ENCODE data around the gene ADAM10. TPM values are rescaled to one million over a fixed set of nuclear protein-coding genes. Genes with fewer than 3 reads are reported as not detected.
A peak's percentile ranks its signal among the peaks of the same experiment; 100 is the strongest.

Gene ADAM10
- total RNA-seq, 1 experiment from 2014 or later = 474 TPM

DNA sequence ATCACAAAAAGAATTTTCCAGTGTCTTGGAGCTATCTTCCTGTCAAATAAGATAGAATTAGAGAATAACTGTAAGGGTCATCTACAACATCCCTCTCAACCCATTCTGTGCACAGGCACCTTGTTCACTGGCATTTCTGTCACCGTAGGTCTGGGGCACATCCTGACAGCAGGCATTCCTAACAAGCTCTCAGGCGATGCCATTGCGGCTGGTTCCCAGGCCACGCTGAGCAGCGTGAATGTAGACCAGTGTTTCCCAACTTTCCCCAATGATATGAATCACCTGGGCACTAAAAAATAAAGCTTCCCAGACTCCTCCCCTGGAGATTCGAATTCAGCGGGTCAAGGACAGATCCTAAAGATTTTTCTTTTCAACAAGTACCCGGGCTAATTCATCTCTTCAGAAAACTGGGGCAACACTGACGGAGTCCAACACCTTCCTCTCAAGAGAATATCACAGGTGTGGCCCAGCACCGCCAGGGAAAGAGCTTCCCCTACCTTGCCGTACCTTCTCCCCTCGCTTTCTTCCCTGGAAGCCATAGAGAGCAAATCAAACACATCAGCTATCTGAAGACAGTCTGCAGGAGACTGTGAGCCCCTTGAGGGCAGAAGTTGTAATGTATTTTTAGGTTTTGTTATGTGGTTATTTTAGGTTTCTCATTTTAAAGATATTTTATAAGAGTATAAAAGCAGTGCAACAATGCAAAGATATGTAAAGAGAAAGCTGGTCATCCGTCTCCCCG, 174.3 kb downstream of the ADAM10 start:
- DNase-seq = no peak
- H3K27me3 Mint-ChIP-seq (ENCODE audit: unreplicated experiment) = no peaks in the 10 kb centered on the region
- BruUV-seq (replicated peaks) = no TSS peak
- H3K36me3 Mint-ChIP-seq (ENCODE audit: insufficient read depth, unreplicated experiment) = peaks cover 7% of the 10 kb centered on the region
- peaks cover 12% of the 10 kb centered on the region for H3K4me1 Mint-ChIP-seq (ENCODE audit: low read depth, unreplicated experiment)
- TF ChIP-seq, protein P1, sequence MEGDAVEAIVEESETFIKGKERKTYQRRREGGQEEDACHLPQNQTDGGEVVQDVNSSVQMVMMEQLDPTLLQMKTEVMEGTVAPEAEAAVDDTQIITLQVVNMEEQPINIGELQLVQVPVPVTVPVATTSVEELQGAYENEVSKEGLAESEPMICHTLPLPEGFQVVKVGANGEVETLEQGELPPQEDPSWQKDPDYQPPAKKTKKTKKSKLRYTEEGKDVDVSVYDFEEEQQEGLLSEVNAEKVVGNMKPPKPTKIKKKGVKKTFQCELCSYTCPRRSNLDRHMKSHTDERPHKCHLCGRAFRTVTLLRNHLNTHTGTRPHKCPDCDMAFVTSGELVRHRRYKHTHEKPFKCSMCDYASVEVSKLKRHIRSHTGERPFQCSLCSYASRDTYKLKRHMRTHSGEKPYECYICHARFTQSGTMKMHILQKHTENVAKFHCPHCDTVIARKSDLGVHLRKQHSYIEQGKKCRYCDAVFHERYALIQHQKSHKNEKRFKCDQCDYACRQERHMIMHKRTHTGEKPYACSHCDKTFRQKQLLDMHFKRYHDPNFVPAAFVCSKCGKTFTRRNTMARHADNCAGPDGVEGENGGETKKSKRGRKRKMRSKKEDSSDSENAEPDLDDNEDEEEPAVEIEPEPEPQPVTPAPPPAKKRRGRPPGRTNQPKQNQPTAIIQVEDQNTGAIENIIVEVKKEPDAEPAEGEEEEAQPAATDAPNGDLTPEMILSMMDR (IDR thresholded peaks at IDR 0.05; ENCODE audit: unreplicated experiment) = no peak
- CTCF ChIA-PET = interaction anchor here (0.6 to 1.3 kb wide), 6 partner anchors 8 to 373 kb away, joined by 3 to 6 read pairs (median 4); no protein-coding TSS in a partner anchor
- H3K27ac Mint-ChIP-seq (ENCODE audit: unreplicated experiment) = peak overlapping the region; percentile 79
- peaks cover 4% of the 10 kb centered on the region for H3K9me3 Mint-ChIP-seq (ENCODE audit: low read depth, unreplicated experiment)
- no peak overlapping the region for H3K4me3 Mint-ChIP-seq (ENCODE audit: low read depth, unreplicated experiment)
- intact Hi-C loops (cut with micrococcal nuclease; ENCODE audit: unreplicated experiment) = no loop called here

DNA sequence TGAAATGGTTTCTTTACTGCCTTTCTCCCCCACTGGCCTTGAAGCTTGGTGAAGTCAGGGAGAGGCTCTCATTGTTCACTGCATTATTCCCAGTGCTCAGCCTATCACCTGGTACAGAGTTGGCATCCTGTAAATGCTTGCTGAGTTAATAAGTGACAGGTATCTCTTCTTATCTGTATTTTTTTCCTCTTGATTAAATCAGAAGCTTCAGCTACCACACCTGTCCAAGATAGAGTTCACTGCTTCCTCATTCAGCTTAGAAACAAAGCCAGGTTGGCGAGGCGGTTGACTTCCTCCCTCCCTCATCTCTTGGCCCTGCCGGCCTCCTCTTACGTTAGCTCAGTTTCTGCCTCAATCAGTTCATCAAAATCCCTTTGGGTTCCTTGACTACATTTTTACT, 174.9 kb downstream of the ADAM10 start:
- no peak for DNase-seq
- Mint-ChIP-seq H3K4me1 (ENCODE audit: low read depth, unreplicated experiment) (peaks cover 12% of the 10 kb centered on the region), H3K27ac (ENCODE audit: unreplicated experiment) (peak overlapping the region; percentile 79), H3K4me3 (ENCODE audit: low read depth, unreplicated experiment) (no peak overlapping the region), H3K27me3 (ENCODE audit: unreplicated experiment) (no peaks in the 10 kb centered on the region), H3K36me3 (ENCODE audit: insufficient read depth, unreplicated experiment) (peaks cover 7% of the 10 kb centered on the region), H3K9me3 (ENCODE audit: low read depth, unreplicated experiment) (peaks cover 4% of the 10 kb centered on the region)
- no TSS peak for BruUV-seq (replicated peaks)
- intact Hi-C loops (cut with micrococcal nuclease; ENCODE audit: unreplicated experiment) = no loop called here
- CTCF ChIA-PET = interaction anchor here (0.6 to 1.3 kb wide), 6 partner anchors 9 to 372 kb away, joined by 3 to 6 read pairs (median 4); no protein-coding TSS in a partner anchor
- TF ChIP-seq, protein P1 (IDR thresholded peaks at IDR 0.05; ENCODE audit: unreplicated experiment) = no peak

DNA sequence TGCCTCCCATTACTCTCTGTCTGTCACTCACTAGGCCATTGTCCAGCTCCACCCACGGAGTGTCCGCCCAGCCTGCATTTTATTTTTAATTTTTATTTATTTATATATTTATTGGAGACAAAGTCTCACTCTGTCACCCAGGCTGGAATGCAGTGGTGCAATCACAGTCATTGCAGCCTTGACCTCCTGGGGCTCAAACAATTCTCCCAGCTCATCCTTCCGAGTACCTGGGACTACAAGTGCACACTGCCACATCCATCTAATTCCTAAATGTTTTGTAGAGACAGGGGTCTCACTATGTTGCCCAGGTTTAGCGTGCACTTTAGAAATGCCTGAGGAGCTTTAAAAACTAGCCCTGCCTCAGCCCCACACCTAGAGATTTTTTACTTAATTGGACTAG, 176.2 kb downstream of the ADAM10 start:
- TF ChIP-seq, protein P1 (IDR thresholded peaks at IDR 0.05; ENCODE audit: unreplicated experiment) = no peak
- H3K27ac Mint-ChIP-seq (ENCODE audit: unreplicated experiment) = no peak overlapping the region
- CTCF ChIA-PET = interaction anchor here (0.7 to 1.2 kb wide), 2 partner anchors 10 to 42 kb away, joined by 3 to 7 read pairs; no protein-coding TSS in a partner anchor
- peaks cover 4% of the 10 kb centered on the region for H3K9me3 Mint-ChIP-seq (ENCODE audit: low read depth, unreplicated experiment)
- H3K27me3 Mint-ChIP-seq (ENCODE audit: unreplicated experiment) = no peaks in the 10 kb centered on the region
- peaks cover 7% of the 10 kb centered on the region for H3K36me3 Mint-ChIP-seq (ENCODE audit: insufficient read depth, unreplicated experiment)
- H3K4me1 Mint-ChIP-seq (ENCODE audit: low read depth, unreplicated experiment) = peaks cover 18% of the 10 kb centered on the region
- no peak overlapping the region for H3K4me3 Mint-ChIP-seq (ENCODE audit: low read depth, unreplicated experiment)
- intact Hi-C loops (cut with micrococcal nuclease; ENCODE audit: unreplicated experiment) = no loop called here
- no TSS peak for BruUV-seq (replicated peaks)
- DNase-seq = no peak

DNA sequence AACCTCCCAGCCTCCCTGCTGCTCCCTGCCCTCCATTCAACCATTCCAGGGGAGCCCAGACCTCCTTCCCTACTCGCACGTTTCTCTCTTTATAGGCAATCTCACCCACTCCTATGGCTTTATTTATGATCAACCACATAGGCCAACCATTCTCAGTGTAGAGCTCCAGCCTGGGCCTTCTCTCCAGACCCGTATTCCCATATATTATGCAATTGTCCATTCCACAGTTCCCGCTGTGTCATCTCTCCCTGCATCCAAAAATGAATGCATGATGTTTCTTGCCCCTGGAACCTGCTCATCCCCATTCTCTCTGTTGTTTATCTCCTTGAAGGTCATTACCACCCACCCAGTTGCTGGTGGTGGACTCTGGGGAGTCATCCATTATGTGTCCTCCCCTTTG, 177.0 kb downstream of the ADAM10 start:
- H3K36me3 Mint-ChIP-seq (ENCODE audit: insufficient read depth, unreplicated experiment) = peaks cover 7% of the 10 kb centered on the region
- BruUV-seq (replicated peaks) = no TSS peak

More for the DNA sequence above, 177.0 kb downstream of the ADAM10 start:
- Mint-ChIP-seq H3K9me3 (ENCODE audit: low read depth, unreplicated experiment) (peaks cover 4% of the 10 kb centered on the region), H3K27me3 (ENCODE audit: unreplicated experiment) (no peaks in the 10 kb centered on the region), H3K4me1 (ENCODE audit: low read depth, unreplicated experiment) (peaks cover 23% of the 10 kb centered on the region), H3K27ac (ENCODE audit: unreplicated experiment) (no peak overlapping the region), H3K4me3 (ENCODE audit: low read depth, unreplicated experiment) (no peak overlapping the region)
- CTCF ChIA-PET = interaction anchor here (1.2 kb wide), 1 partner anchor 9 kb away, joined by 3 read pairs; no protein-coding TSS in a partner anchor
- TF ChIP-seq, protein P1 (IDR thresholded peaks at IDR 0.05; ENCODE audit: unreplicated experiment) = no peak
- no peak for DNase-seq
- intact Hi-C loops (cut with micrococcal nuclease; ENCODE audit: unreplicated experiment) = no loop called here
